GM10847 (cell line): Measurements from ENCODE around the gene CKAP4.

Source experiments
- POLR2A ChIP-seq: IDR thresholded peaks from 2 replicates; pipeline ENCODE4 v1.6.1; 2011; ENCODE audit not compliant: insufficient read length; ENCODE audit errors: extremely low read depth

CKAP4 gene

GRCh38 chr12:106281056-106281782, 33.4 kb upstream of the CKAP4 start:
- TF ChIP-seq POLR2A: no peak

- no peak for TF ChIP-seq POLR2A
Measured at GRCh38 chr12:106280106-106280505, 32.3 kb upstream of the CKAP4 start.

GRCh38 chr12:106276032-106276740, 28.4 kb upstream of the CKAP4 start:
- TF ChIP-seq POLR2A: no peak

GRCh38 chr12:106275458-106275857, 27.6 kb upstream of the CKAP4 start:
- TF ChIP-seq POLR2A: no peak

GRCh38 chr12:106274575-106275121, 26.8 kb upstream of the CKAP4 start:
- no peak for TF ChIP-seq POLR2A

- no peak for TF ChIP-seq POLR2A
Measured at GRCh38 chr12:106274012-106274411, 26.2 kb upstream of the CKAP4 start.

- no peak for TF ChIP-seq POLR2A
Measured at GRCh38 chr12:106273491-106273890, 25.7 kb upstream of the CKAP4 start.

- no peak for TF ChIP-seq POLR2A
Measured at GRCh38 chr12:106271575-106272505, 24.0 kb upstream of the CKAP4 start.

GRCh38 chr12:106269150-106269771, 21.4 kb upstream of the CKAP4 start:
- no peak for TF ChIP-seq POLR2A

- no peak for TF ChIP-seq POLR2A
Measured at GRCh38 chr12:106267535-106267934, 19.7 kb upstream of the CKAP4 start.

GRCh38 chr12:106265116-106265515, 17.3 kb upstream of the CKAP4 start:
- no peak for TF ChIP-seq POLR2A

GRCh38 chr12:106258935-106259334, 11.1 kb upstream of the CKAP4 start:
- TF ChIP-seq POLR2A: no peak

GRCh38 chr12:106258226-106258625, 10.4 kb upstream of the CKAP4 start:
- TF ChIP-seq POLR2A: no peak

GRCh38 chr12:106256524-106256923, 8.7 kb upstream of the CKAP4 start:
- no peak for TF ChIP-seq POLR2A

- TF ChIP-seq POLR2A: no peak
Measured at GRCh38 chr12:106255952-106256351, 8.1 kb upstream of the CKAP4 start.
